NCI-H446 treated with DMSO at 0.1 percent for 48 hours (cell line): ENCODE results near the gene TPSG1.
"Not testable (repeated sequence)": the region's sequence is repeated elsewhere in the genome, so short reads cannot be mapped to it uniquely, and the experiment has no call there.

Experiments
- DNase-seq: peaks from one replicate; lab custom pipeline; 2025; lab: John Stamatoyannopoulos, UW

The TPSG1 gene

DNA sequence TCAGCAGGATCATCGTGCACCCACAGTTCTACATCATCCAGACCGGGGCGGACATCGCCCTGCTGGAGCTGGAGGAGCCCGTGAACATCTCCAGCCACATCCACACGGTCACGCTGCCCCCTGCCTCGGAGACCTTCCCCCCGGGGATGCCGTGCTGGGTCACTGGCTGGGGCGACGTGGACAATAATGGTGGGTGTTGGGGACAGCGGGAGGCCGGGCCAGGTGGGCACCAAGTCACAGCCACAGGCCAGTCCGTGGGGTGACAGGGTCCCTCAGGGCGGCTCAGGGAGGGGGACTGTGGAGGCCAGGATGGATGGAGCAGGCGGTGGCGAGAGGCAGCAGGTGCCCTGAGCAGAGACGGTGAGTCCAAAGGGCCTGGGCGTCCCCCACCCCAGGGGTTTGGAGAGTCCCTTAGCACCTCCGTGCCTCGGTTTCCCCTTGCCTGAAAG, 31.8 kb upstream of the TPSG1 start:
- DNase-seq = no peak

DNA sequence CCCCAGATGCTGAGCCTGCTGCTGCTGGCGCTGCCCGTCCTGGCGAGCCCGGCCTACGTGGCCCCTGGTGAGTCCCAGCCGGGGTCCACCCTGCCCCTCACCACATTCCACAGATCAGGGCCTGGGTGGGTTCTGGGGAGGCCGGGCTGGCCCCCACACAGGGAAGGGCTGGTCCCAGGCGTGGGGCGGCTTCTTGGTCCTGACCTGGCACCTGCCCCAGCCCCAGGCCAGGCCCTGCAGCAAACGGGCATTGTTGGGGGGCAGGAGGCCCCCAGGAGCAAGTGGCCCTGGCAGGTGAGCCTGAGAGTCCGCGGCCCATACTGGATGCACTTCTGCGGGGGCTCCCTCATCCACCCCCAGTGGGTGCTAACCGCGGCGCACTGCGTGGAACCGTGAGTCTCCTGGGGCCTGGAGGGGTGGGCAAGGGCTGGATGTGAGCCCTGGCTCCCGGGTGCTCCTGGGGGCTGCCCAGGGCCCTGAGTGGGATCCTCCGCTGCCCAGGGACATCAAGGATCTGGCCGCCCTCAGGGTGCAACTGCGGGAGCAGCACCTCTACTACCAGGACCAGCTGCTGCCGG, 31.3 kb upstream of the TPSG1 start:
- DNase-seq = not testable (repeated sequence)

DNA sequence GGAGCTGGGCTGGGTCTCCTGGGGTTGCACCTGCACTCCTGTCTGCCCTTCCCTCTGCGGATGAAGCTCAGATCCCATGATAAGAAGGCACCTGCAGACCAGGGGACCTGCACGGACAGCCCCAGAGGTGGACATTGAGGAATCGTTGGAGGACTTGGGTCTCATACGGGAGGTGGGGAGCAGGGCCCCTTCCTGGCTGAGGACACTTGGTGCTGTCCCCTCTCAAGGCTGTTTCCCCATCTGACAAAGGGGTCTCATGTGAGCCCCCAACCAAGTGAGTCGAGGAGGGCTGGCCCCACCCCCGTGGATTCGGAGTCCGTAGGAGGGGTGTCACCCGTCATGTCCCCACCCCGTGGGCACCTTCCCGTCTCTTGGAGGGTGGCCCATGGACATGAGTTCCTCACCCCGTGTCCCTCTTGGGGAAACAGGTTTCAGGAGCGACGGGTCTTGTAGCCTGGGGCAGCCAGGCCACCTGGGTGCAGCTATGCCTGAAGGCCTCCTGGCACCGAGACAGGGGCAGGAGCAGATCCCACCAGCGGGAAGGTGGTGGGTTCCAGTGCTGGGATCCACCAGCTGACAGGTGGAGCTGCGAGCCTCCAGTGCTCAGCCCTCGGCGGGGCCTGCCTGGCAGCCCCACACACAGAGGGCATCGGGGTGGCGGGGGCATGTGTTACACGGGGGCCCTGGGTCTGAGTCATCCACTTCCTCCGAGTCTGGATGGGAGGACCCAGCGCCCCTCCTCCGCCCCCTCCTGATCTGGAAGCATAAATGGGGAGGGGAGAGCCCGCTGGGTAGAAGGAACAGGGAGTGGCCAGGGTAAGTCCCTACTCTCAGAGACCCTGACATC, 30.4 kb upstream of the TPSG1 start, which contains the start of gene TPSD1:
TPSD1 (plus strand) TSS at position 794 of the 847 bp plus-strand sequence. CDS start 212 bp downstream, outside the sequence.
- not testable (repeated sequence) for DNase-seq

DNA sequence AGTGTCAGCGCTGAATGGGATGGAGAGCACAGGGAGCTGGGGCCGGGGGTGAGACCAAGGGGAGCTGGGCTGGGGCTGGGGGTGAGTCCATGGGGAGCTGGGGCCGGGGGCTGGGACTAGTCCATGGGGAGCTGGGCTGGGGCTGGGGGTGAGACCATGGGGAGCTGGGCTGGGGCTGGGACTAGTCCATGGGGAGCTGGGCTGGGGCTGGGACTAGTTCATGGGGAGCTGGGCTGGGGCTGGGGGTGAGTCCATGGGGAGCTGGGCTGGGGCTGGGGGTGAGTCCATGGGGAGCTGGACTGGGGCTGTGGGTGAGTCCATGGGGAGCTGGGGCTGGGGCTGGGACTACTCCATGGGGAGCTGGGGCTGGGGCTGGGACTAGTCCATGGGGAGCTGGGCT, 29.8 kb upstream of the TPSG1 start:
- DNase-seq = not testable (repeated sequence)

DNA sequence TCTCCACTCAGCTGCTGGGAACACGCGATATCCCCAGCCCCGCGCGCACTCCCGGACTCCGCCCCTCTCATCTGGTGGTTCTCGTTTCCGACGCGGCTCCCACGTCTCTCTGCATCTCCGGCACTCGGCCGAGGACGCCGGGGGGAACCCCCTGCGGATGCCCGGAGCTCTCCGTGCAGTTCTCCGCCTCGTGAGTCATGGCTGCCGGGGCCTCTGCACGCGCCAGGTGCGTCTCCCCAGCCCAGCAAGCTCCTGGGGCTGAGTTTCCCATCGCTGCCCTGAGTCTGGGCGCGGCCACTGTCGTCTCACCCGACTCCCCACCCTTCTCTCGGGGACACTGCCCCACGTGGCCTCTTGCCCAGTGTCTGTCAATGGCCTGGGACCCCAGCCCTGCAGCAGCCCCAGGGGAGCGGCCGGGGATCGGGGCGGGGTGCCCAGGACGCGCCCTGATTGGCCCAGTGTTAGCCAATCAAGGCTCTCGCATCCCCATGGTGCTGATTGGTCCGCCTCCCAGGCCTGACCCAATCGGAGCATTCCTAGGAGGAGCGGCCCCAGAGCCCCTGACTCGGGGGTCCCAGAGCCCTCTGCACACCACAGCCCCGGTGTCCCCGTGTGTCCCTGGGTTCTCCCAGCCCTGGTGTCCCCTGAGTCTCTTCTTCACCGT, 28.8 kb upstream of the TPSG1 start:
- not testable (repeated sequence) for DNase-seq

DNA sequence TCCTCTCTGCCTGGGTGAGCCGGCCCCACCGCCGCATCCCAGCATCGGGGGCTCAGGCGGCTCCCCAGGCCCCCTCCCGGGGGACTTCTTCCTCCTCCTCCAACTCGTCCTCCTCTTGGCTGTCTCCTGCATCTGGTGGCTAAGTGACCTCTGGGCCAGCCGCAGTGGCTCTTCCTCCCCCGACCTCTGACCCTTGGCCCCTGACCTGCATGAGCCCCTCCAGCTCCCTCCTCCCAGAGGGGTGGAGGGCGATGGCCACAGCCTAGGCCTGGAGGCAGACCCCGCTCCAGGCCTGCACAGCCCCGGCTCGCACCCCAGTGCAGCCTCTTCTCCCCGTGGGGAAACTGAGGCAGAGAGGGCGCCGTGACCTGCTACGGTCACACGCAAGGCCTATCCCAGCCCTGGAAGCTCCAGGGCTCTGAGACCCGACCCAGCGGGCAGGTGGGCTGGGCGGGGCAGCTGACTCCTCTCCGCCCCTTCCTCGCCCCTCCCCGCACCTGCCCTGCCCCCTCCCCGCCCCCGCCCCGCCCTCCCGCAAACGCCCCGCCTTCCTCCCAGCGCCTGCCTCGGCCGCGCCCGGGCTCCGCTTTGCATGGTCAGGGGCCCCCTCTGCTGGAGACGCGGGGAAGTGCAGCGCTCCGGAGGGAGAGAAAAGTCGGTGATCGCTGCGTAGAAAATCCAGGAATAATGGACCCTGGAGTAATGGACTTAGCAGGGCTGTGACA, 24.1 kb upstream of the TPSG1 start:
- not testable (repeated sequence) for DNase-seq

DNA sequence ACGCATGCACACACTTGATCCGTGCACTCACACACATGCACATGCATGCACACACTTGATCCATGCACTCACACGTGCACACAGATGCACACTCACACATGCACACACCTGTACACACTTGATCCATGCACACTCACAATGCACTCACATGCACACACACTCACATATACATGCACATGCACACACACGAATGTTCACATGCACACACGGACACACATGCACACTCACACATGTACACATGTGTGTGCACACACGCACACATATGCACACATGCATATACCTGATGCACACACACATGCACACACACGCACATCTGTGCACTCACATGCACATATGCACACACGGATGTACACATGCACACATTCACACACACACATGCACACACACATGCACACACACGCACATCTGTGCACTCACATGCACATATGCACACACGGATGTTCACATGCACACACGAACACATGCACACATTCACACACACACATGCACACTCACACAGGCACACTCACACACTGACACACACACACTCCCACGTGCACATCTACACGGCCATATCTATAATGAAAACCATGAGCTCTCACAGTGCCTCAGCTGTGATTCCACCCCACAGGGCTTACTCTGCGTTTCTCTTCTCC, 23.0 kb upstream of the TPSG1 start:
- not testable (repeated sequence) for DNase-seq

DNA sequence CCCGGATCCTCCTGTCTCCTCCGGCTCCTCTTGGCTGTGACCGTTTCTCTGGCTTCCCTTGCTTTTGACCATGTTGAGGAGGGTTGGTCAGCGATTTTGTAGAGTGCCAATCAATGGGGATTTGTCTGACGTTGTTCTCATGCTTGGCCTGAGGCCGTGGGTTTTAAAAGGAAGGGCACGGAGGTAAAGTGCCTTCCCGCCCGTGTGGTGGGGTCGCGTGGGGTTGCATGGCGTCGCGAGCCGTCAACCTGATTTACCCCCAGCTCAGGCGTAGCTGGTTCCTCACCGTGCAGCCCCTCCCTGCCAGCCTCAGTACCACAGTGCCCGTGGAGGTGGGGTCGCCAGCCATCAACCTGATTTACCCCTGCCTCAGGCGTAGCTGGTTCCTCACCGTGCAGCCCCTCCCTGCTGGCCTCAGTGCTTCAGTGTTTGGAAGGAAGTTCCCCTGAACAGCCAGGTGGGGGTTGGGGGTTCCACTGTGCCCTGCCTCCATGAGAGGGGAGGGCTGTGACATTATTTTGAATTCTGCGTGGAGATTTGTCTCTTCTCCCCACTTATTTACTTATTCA, 20.5 kb upstream of the TPSG1 start:
- DNase-seq = no peak

DNA sequence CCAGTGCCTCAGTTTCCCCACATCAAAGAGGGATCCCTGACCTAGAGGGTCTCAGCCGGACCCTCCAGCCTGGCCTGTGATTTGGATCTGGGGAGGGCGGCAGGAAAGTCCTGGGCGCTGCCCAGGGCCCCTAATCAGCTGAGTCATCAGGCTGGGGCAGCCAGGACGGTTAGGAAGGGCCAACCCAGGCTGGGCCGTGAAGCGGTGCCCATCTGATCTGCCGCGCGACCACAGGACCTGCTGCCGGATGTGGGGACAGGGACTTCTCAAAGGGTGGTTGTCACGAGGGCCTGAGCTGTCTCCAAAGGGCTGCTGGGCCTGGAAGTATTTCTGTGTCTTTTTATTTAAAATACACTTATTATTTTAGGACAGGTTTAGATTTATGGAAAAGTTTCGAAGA, 19.8 kb upstream of the TPSG1 start:
- no peak for DNase-seq

DNA sequence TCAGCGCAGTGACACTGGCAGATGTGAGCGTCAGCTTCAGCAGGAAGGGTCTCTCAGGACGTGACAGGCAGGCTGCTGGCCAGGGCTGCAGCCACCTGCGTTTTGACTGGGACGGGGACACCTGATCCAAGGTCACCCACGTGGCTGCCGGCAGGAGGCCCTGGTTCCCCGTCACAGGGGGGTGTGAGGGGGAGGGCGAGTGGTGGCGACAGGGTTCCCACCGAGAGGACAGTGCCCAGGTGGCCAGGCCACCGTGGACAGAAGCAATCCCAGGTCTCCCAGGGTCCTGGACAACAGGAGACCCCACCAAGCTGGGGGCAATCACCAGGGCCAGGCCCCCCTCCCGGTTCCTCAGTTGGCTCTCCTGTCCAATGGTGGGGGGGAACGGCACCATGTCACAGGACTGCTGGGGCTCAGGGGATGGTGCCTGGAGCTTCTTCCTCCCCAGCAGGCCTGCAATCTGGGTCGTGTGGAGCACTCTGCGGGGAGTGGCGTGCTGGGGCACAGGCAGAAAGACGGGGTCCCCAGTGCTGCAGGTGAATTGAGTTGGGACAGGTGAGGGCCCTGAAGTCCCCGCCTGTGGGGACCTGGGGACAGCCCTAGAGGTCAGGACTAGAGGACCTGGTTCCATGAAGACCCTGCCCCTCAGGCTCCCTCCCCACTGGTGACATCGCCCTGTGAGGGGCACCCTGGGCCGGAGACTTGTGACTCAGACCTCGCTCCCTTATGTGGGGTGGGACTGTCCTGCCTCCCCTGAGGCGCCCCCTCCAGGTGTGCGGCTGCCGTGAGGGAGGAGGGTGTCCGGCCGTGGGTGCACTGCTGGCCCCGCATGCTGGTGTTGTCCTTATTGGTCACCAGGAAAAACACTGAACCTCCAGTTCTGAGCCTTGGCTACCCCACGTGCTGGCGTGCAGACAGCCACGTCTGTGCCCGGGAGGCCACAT, 19.1 kb upstream of the TPSG1 start:
- not testable (repeated sequence) for DNase-seq

DNA sequence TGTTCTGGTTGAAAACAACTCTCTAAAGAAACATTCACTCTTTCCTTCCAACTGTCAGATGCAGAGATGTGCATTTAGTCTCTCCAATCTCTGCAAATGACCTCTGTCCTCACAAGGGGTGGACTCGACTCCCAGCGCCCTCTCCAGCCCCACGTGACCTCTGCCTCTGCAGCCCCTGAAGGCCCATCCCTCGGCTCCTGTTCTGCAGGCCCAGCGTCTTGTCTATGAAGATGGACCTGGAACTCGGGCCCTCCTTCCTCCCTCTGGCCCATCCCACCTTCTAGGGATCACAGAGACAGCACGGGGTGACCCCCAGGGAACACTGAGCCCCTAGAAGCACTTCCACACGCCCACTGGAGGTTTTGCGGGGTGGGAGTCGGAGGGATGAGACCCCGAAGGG, 18.3 kb upstream of the TPSG1 start:
- not testable (repeated sequence) for DNase-seq

DNA sequence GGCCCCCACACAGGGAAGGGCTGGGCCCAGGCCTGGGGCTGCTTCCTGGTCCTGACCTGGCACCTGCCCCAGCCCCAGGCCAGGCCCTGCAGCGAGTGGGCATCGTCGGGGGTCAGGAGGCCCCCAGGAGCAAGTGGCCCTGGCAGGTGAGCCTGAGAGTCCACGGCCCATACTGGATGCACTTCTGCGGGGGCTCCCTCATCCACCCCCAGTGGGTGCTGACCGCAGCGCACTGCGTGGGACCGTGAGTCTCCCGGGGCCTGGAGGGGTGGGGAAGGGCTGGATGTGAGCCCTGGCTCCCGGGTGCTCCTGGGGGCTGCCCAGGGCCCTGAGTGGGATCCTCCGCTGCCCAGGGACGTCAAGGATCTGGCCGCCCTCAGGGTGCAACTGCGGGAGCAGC, 16.0 kb upstream of the TPSG1 start:
- not testable (repeated sequence) for DNase-seq

DNA sequence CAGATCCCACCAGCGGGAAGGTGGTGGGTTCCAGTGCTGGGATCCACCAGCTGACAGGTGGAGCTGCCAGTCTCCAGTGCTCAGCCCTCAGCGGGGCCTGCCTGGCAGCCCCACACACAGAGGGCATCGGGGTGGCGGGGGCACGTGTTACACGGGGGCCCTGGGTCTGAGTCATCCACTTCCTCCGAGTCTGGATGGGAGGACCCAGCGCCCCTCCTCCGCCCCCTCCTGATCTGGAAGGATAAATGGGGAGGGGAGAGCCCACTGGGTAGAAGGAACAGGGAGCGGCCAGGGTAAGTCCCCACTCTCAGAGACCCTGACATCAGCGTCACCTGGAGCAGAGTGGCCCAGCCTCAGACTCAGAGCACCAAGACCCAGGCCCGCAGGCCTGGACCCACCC, 15.4 kb upstream of the TPSG1 start, which contains the start of gene TPSAB1:
TPSAB1 (plus strand) TSS at position 270 of the 400 bp plus-strand sequence. CDS start 234 bp downstream, outside the sequence.
- not testable (repeated sequence) for DNase-seq

DNA sequence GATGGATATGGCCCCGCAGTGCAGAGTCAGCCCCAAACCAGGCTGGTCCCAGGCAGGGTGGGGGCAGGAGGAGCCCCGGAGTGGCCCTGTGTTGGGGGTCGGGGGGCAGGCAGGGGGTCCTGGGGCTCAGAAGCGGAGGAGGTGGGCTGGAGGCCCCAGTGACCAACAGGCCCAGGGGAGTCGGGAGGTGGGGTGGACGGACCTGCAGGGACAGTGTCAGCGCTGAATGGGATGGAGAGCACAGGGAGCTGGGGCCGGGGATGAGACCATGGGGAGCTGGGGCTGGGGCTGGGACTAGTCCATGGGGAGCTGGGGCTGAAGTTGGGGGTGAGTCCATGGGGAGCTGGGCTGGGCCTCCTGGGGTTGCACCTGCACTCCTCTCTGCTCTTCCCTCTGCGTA, 14.5 kb upstream of the TPSG1 start:
- not testable (repeated sequence) for DNase-seq

DNA sequence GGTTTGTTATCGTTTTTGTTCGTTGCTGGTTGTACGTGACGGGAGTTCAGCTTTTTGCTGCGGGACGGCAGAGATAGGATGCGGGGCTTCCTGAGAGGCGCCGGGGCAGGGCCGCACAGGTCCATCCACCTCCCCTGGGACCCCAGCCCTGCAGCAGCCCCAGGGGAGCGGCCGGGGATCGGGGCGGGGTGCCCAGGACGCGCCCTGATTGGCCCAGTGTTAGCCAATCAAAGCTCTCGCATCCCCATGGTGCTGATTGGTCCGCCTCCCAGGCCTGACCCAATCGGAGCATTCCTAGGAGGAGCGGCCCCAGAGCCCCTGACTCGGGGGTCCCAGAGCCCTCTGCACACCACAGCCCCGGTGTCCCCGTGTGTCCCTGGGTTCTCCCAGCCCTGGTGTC, 13.8 kb upstream of the TPSG1 start:
- DNase-seq = not testable (repeated sequence)

DNA sequence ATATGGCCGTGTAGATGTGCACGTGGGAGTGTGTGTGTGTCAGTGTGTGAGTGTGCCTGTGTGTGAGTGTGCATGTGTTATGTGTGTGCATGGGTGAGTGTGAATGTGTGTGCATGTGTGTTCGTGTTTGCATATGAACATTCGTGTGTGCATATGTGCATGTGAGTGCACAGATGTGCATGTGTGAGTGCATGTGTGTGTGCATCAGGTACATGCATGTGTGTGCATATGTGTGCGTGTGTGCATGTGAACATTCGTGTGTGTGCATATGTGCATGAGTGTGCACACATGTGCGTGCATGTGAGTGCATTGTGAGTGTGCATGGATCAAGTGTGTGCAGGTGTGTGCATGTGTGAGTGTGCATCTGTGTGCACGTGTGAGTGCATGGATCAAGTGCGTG, 12.9 kb upstream of the TPSG1 start:
- no peak for DNase-seq

DNA sequence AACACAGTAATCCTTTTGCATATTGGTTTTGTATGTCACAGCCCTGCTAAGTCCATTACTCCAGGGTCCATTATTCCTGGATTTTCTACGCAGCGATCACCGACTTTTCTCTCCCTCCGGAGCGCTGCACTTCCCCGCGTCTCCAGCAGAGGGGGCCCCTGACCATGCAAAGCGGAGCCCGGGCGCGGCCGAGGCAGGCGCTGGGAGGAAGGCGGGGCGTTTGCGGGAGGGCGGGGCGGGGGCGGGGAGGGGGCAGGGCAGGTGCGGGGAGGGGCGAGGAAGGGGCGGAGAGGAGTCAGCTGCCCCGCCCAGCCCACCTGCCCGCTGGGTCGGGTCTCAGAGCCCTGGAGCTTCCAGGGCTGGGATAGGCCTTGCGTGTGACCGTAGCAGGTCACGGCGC, 11.6 kb upstream of the TPSG1 start:
- not testable (repeated sequence) for DNase-seq

DNA sequence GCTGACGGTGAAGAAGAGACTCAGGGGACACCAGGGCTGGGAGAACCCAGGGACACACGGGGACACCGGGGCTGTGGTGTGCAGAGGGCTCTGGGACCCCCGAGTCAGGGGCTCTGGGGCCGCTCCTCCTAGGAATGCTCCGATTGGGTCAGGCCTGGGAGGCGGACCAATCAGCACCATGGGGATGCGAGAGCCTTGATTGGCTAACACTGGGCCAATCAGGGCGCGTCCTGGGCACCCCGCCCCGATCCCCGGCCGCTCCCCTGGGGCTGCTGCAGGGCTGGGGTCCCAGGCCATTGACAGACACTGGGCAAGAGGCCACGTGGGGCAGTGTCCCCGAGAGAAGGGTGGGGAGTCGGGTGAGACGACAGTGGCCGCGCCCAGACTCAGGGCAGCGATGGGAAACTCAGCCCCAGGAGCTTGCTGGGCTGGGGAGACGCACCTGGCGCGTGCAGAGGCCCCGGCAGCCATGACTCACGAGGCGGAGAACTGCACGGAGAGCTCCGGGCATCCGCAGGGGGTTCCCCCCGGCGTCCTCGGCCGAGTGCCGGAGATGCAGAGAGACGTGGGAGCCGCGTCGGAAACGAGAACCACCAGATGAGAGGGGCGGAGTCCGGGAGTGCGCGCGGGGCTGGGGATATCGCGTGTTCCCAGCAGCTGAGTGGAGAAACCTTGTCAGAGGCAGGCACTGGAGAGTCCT, 7.1 kb upstream of the TPSG1 start:
- not testable (repeated sequence) for DNase-seq

DNA sequence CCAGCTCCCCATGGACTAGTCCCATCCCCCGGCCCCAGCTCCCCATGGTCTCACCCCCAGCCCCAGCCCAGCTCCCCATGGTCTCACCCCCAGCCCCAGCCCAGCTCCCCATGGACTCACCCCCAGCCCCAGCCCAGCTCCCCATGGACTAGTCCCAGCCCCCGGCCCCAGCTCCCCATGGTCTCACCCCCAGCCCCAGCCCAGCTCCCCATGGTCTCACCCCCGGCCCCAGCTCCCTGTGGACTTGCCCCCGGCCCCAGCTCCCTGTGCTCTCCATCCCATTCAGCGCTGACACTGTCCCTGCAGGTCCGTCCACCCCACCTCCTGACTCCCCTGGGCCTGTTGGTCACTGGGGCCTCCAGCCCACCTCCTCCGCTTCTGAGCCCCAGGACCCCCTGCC, 6.2 kb upstream of the TPSG1 start:
- not testable (repeated sequence) for DNase-seq
